Astrocyte (in vitro differentiated cells and primary cell): ENCODE results near the gene CEP41.

Experiments
- CTCF ChIP-seq: IDR thresholded peaks from 2 replicates; pipeline ENCODE4 v1.5.1; 2011; ENCODE audit warnings: low read depth, mild to moderate bottlenecking, inconsistent platforms, low read length, moderate library complexity; ENCODE audit not compliant: insufficient read depth
- EZH2 ChIP-seq: IDR thresholded peaks from 2 replicates; pipeline ENCODE4 v1.6.1; 2012; ENCODE audit warnings: mild to moderate bottlenecking, low read length, inconsistent platforms; ENCODE audit not compliant: insufficient read depth

- TF ChIP-seq CTCF (no peak), EZH2 (no peak)
Measured at GRCh38 chr7:130413201-130413600, 27.6 kb downstream of the CEP41 start.
